Measurements from ENCODE around the gene PELI3. TPM values are rescaled to one million over a fixed set of nuclear protein-coding genes. Genes with fewer than 3 reads are reported as not detected.

Gene PELI3
- total RNA-seq, 1 donor from 2014 or later, result 3.6 TPM

DNA sequence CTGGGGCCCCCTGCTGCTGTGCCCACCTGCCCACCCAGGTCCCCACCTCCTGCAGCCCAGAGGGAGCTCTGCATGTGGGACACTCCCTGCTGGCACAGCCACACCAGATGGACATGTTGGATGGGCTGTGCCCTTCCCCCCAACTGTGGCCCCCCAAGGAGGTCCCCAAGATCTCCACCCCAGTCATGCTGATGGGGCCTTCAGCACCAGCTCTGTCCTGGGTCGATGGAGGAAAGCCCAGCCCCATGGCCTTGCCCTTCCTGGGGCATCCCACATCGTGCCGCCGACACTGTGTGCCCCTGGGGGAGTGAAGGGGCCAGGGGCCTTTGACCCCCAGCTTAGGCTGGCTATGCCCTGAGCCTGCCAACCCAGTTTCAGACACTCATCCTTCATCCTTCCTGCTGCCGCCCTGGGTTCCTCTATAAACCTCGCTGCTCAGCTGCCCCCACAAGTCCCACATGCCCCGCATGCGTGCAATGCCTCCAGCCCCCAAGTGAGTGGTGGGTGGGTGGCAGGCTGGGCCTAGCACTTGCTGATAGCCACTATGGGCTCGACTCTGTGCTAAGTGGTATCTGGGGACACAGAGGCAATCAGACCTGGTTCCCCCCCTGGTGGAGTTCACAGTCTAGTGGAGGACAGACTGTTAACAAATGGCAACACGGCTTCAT, 9.6 kb downstream of the PELI3 start:
- TF ChIP-seq, protein P1, sequence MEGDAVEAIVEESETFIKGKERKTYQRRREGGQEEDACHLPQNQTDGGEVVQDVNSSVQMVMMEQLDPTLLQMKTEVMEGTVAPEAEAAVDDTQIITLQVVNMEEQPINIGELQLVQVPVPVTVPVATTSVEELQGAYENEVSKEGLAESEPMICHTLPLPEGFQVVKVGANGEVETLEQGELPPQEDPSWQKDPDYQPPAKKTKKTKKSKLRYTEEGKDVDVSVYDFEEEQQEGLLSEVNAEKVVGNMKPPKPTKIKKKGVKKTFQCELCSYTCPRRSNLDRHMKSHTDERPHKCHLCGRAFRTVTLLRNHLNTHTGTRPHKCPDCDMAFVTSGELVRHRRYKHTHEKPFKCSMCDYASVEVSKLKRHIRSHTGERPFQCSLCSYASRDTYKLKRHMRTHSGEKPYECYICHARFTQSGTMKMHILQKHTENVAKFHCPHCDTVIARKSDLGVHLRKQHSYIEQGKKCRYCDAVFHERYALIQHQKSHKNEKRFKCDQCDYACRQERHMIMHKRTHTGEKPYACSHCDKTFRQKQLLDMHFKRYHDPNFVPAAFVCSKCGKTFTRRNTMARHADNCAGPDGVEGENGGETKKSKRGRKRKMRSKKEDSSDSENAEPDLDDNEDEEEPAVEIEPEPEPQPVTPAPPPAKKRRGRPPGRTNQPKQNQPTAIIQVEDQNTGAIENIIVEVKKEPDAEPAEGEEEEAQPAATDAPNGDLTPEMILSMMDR (conservative IDR thresholded peaks at IDR 0.05; ENCODE audit: low read depth, low read length), result no peak
- no peak for DNase-seq (ENCODE audit: low read depth)
- H3K4me3 ChIP-seq (ENCODE audit: low read depth, low read length), result no peak overlapping the region

DNA sequence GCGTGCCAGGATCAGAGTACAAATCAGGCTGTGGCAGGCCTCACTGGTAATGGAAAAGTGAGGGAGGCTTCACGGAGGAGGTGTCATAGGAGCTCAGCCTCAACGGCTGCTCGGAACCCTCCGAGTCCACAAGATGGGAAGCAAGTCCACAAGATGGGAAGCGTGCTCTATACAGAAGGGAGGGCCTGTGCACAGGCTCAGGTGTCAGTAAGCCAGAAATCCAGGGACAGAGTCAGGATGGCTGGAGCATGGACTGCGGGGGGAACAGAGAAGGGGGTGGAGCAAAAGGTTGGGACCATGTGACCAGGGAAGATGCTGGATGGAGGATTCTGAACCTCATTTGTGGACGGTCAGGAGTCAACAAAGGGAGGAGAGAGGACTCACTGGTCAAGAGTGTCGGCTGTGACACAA, 10.1 kb downstream of the PELI3 start:
- DNase-seq (ENCODE audit: low read depth), result no peak
- TF ChIP-seq, protein P1 (conservative IDR thresholded peaks at IDR 0.05; ENCODE audit: low read depth, low read length), result no peak
- no peak overlapping the region for H3K4me3 ChIP-seq (ENCODE audit: low read depth, low read length)

DNA sequence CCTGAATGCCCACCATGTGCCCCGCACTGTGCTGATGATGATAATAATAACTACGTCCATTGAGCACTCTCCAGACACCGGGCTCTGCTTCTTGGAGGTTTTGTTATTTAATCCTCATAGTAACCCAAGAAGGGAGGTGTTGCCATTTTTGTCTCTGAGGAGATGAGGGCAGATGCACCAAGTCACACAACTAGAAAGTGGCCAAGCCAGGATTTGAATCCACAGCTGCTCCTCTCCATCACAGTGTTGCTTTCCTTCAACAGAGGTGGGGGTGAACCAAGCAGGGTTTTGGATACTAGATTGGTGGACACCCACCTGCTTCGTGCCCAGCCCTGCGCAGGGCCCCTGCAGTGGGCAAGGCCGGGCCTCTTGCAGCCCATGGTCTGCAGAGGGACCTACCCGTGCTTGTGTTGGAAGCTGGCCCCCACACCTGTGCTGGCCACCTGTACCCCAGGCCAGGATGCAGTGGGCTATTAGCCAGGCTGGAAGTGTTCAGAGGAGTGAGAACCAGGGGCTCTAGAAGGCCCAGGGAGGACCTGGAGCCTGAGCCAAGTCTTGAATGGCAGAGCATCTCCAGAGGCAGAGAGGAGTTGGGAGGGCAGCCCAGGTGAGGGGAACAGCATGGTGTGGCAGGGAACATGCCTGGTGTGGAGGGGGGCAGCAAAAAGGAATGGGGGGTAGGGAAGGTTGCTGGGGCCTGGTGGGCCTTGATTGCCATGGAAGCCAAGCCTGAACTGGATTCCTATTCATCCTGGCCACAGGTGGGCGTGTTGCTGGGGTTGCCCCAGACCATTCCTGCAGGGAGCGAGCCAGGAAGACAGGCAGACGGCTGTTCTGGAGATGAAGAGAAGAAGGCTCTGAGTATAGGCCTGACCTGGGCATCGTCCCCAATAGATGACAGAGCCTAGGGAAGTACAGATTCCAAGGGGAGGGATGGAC, 10.8 kb downstream of the PELI3 start:
- no peak for DNase-seq (ENCODE audit: low read depth)
- TF ChIP-seq, protein P1 (conservative IDR thresholded peaks at IDR 0.05; ENCODE audit: low read depth, low read length), result no peak
- H3K4me3 ChIP-seq (ENCODE audit: low read depth, low read length), result no peak overlapping the region

DNA sequence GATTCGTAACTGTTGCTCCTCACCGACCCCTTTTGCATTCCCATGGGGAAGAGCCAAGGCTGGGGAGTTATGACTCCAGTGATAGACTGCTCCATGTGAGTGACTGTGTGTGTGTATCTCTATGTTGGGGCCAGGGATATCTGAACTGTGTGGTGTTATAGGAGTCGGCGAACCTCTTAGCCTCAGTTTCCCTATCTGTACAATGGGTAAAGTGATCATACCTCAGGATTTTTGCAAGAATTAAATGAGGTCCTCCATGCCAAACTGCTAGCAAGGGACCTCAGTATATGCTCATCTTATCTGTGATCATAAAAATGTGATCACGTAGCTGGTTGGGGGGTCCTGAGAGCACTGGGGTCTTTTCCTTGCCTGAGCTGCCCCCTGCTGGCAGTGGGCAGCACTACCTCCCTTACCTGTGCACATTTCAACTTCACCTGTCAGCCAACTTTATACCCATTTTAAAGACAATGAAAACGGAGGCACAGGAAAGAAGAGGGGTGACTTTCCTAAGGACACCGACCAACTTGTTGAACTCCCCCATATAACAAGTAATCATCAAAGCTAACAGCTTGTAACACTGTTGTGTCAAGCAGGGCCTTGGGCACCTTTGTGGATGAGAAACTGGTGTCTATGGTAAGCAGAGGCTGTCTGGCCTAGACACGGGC, 12.2 kb downstream of the PELI3 start:
- no peak for DNase-seq (ENCODE audit: low read depth)
- TF ChIP-seq, protein P1 (conservative IDR thresholded peaks at IDR 0.05; ENCODE audit: low read depth, low read length), result peak; percentile 90
- peak overlapping the region; percentile 95 for H3K4me3 ChIP-seq (ENCODE audit: low read depth, low read length)

DNA sequence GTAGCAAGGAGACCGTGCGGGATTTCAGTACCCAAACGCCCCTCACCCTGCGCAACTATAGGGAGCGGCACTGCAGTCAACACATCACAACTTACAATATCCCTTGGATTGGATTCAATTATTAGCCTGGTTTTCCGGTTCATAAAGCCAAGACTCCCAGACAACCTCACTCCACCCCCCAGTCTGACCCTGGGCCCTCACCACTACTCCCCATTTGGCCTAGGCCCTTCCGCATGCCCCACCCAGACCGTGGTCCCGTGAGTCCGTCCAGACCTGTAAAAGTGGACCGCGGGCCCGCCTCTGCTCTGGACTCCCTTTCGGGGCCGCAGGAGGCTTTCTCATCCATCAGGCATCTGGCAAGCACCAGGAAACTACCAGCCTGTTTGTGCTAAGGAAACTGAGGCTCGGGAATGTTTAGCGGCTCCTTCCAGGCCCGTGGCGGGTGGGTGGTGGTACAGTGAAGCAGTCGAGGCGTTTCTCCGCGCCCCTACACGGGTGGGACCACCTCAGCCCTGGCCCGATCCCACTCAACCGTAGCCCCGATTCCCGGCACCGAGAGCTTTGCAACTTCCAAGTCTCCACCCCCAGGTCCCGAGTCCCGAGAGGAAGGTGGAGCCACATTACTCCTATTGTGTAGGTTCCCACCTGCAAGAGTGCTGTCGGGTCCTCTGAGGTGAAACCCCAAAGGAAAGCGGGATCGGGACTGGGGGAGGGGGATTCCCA, 12.8 kb downstream of the PELI3 start:
- TF ChIP-seq, protein P1 (conservative IDR thresholded peaks at IDR 0.05; ENCODE audit: low read depth, low read length), result no peak
- H3K4me3 ChIP-seq (ENCODE audit: low read depth, low read length), result peak overlapping the region; percentile 95
- DNase-seq (ENCODE audit: low read depth), result peak; percentile 4

DNA sequence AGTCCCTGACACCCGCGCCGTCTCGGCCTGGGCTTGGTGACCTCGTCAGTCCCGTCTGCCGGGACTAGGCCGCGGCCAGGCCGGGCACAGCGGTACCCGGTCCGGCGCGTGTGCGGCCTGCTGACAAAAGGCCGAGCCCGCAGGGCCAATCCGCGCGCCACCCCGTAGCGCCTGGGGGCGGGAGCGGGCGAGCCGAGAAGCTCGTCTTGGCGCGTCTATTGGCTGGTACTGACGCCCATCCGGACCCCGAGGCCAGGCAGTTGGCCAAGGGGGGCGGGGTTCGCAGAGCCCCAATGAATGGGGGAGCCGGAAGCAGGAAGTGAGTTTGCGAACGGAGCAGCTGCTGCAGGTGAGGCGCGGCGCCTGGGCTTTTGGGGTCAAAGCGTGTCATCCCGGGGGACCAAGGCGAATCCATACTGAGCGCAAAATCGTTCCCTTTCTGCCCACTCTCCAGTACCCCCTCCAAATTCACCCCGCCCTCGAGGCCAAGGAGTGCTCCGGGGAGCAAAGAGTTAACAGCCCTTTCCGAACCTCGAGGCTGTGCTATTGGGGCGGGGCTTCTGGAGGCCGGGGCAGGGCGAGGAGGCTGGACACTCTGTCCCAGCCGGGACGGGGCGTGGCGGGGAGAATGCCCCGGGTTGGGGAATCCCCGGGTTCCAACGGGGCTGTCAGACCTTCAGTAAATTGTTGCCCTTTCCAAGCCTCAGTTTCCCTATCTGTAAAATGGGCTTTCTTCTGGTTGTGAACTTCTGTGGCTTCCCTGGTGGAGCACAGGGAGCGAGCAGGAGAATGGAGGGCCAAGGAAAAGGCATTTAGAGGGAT, 13.6 kb downstream of the PELI3 start, which contains the start of gene DPP3:
TSS of gene DPP3 (plus strand) at position 318 of the 822 bp plus-strand sequence. CDS start 1,767 bp downstream, outside the sequence.
- peak; percentile 53 for DNase-seq (ENCODE audit: low read depth)
- TF ChIP-seq, protein P1 (conservative IDR thresholded peaks at IDR 0.05; ENCODE audit: low read depth, low read length), result no peak
- peak within 1 kb of the TSS; percentile 95 for H3K4me3 ChIP-seq (ENCODE audit: low read depth, low read length)

All from epithelial cell of proximal tubule (primary cell).